Right ventricle myocardium inferior (tissue), 1 donor: Measurements from ENCODE around the gene IGF2. TPM values are rescaled to one million over a fixed set of nuclear protein-coding genes. Genes with fewer than 3 reads are reported as not detected.
"Not testable (repeated sequence)": the region's sequence is repeated elsewhere in the genome, so short reads cannot be mapped to it uniquely, and the experiment has no call there.

ENCODE experiments used
- ATAC-seq: fragments of 200-7000 bp; cut with Tn5 transposase; one replicate; pipeline ENCODE4 v1.9.1; 2020; ENCODE audit warnings: mild to moderate bottlenecking, moderate library complexity
- DNase-seq: peaks from one replicate; pipeline ENCODE4 v3.0.0; 2021; ENCODE audit errors: missing footprints
- intact Hi-C: fragments of 100-400 bp; cut with DNase I; formaldehyde crosslinking; loops from one replicate; pipeline ENCODE4 v1.11.0; 2022
- total RNA-seq: library from RNA; stranded (reverse); fragmentation: NEBNext Ultra II Directional; extraction: Animal tissue kit (Norgen Biotek cat#: 25700); gene quantifications from one replicate; pipeline ENCODE4 v1.2.1, GENCODE V29; 2021
- donor health status: DM: no; HTN: yes; CAD: no; lungs with severe emphysema.

Gene IGF2
- total RNA-seq, 1 donor from 2014 or later, result 80.9 TPM

DNA sequence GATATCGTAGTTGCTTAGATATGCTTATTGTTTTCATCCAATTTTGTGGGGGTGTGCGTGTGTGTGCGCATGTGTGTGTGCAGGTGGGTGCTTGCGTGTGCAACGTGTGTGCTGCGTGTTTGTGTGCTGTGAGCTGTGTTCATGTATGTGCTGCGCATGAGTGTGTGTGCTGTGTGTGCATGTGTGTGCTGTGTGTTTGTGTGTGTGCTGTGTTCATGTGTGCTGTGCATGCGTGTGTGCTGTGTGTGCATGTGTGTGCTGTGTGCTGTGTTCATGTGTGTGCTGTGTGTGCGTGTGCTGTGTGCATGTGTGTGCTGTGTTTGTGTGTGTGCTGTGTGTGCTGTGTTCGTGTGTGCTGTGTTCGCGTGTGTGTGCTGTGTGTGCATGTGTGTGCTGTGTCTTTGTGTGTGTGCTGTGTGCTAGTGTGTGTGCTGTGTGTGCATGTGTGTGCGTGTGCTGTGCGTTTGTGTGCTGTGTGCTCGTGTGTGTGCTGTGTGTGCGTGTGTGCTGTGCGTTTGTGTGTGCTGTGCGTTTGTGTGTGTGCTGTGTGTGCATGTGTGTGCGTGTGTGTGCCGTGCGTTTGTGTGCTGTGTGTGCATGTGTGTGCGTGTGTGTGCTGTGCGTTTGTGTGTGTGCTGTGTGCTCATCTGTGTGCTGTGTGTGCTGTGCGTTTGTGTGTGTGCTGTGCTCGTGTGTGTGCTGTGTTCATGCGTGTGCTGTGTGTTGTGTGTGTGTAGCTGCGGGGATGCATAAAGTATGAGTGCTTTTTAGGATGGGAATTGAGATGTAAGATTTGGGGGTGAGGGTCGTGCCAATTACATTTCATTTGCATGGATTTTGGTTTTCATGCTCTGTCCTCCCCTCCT lies 7.6 kb downstream of the IGF2 start:
- intact Hi-C loops, result no loop called here
- DNase-seq, result no peak
- ATAC-seq, result no peak

DNA sequence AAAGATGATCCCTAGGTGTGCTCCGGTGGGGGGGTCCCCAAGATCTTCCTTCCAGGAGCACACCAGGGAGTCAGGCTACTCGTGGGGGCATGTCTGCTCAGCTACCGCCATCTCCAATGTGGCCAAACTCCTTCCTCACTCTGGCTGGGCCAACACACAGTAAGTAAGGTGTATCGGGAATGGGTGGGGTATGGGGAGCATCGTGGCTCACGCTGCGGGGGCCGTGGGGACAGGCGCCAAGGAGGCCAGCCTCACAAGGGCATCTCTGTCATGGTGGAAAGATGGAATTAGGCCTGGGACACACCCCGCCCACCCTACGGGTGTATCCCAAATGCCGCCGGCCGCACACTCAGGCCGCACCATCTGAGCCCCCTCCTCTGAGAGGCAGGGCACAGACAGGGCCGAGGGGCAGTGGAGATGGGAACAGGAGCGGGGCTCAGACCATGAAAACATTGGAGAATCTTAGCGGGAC lies 8.3 kb downstream of the IGF2 start:
- no peak for ATAC-seq
- intact Hi-C loops, result no loop called here
- DNase-seq, result no peak

DNA sequence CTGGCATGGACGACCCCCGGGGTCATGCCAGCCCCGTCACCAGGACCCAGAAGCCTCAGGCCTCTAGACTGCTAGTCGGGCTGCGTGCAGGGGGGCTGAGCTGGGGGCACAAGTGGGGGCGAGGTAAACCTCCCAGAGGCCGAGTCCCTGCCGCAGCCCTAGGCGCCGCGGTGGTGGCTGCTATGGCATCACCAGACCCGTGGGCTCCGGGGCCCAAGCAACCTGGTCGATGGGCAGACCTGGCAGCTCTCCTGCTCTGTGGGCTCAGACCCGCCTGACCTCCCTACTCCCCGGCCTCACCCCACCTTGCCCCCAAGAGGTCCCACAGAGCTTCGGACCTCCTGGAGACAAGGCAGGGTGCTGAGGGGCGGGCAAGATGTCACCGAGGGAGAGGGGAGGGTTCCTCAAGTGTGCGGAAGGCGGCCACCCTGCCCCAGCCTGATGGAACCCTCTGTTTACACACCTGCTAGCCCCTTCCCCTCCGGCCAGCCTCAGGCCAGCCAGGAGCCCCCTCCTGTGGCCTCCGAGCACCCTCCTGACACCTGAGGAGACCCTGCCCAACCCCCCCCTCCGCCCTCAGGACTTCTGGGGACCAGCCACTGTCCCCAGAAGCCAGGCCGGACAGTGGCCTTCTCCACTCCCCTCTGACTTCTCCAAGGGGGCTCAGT lies 9.4 kb downstream of the IGF2 start:
- no peak for ATAC-seq
- DNase-seq, result no peak
- intact Hi-C loops, result no loop called here

DNA sequence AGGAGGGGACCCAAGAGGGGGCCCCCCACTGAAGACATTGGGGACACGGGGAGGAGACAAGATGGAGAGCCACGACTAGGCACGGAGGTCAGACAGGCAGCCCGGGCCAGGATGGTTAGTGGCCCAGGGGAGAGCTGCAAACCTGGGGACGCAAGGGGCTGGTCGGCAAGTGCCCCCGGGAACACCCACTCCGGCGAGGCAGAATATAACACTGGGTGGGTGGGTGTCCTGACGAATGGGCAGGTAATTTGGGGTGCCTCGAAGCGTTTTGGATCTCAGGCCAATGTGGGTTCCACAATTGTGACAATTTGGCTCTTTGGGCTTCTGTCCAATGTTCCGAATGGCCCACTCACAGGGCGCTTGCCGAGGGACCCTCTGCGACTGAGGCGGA lies 9.9 kb downstream of the IGF2 start:
- DNase-seq, result no peak
- ATAC-seq, result no peak
- intact Hi-C loops, result no loop called here

DNA sequence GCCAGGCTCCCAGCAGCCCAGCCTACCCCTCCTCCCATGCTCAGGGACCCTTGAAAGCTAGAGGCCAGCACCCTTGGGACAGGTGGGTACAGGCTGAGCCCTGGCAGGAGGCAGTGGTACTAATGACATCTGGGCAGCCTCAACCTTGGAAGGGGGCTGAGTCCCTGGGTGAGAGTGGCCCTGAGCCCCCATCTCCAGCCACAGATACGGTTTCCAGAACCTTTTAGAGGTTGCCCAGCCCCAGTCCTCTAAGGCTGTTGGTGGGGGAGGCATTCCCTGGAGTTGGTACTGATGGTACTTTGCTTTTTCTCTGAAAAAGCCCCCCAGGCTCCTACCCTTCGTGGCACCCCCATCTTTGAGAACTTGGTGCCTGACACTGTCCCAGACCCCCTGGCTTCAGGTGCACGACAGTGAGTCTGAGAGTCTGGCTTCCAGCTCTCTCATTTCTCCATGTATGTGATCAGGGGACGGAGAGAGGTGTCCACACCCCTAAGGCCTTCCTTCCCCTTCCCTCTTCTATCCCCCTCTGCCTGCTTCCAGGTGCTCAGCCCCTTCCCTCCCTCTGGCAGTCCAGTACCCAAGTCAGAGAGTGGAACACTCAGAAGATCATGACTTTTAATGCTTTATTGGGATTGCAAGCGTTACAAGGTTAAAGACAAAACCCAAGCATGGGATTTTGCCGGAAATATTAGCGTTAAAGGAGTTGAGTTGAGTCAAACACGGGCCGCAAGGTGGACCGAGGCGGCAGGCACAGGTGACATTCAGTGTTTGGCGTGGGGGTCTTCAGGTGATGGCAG lies 10.5 kb downstream of the IGF2 start:
- ATAC-seq (no peak), DNase-seq (no peak)
- intact Hi-C loops, result no loop called here

DNA sequence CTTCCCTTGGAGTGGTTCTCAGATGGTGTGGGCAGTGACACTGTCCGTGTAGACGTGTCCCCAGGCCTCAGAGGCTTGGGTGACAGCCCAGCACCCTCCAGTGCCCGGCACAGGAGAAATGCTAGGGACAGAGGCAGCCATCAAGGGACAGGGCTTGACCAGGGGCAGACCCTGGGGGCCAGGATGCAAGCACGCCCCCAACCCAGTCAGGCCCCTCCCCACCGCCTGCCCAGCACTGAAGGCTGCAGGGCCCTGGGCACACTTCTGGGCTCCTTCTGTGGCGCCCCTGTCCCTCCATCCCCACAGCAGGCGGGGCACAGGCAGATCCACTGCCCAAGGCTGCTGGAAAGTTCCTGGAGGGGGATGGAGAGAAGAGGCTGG lies 11.1 kb downstream of the IGF2 start:
- ATAC-seq, result no peak

DNA sequence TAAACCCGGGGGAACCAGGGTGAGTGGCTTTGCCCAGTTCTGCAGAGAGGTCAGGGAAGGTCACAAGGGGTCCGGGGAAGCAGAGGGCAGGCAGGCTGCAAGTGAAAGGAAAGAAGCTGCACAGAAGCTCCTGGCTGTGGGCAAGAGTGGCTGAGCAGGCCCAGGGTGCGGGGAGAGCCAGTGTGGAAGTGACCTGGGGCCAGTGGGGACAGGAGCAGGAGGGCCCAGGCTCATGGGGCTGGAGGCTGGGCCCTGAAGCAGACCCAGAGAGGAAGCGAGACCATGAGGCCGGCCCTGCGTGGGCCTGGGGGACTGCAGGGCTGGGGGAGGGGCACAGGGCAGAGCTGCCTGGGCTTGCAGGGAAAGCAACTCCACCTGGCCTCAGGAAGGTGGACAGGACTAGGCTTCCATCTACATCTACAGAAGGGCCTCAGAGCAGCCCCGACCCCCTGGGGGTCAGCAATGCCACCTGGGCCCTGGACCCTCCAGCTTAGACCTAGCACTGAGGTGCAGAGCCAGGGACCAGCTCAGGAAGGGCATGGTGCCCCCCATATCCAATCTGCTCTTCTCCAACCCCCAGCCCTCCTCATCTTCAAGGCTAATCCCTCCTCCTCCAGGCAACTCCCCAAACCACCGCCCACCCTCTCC lies 11.6 kb downstream of the IGF2 start:
- ATAC-seq (no peak), DNase-seq (no peak)
- intact Hi-C loops, result no loop called here

More for the DNA sequence above, 11.1 kb downstream of the IGF2 start:
- intact Hi-C loops, result no loop called here
- no peak for DNase-seq

DNA sequence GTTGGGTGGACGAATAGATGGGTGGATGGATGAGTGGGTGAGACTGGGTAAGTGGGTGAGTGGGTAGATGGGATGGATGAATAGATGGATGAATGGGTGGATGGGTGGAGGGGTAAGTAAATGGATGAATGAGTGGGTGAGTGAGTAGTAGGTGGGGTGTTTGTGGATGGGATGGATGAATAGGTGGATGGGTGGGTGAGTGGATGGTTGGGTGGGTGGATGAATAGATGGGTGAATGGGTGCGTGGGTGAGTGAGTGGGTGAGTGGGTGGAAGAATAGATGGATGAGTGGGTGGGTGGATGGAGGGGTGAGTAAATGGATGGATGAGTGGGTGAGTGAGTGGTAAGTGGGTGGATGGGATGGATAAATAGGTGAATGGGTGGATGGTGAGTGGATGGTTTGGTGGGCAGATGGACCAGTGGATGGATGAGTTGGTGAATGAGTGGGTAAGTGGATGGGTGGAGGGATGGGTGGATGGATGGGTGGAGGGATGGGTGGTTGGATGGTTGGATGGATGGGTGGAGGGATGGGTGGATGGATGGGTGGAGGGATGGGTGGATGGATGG lies 12.6 kb downstream of the IGF2 start:
- intact Hi-C loops, result no loop called here
- no peak for ATAC-seq
- no peak for DNase-seq

DNA sequence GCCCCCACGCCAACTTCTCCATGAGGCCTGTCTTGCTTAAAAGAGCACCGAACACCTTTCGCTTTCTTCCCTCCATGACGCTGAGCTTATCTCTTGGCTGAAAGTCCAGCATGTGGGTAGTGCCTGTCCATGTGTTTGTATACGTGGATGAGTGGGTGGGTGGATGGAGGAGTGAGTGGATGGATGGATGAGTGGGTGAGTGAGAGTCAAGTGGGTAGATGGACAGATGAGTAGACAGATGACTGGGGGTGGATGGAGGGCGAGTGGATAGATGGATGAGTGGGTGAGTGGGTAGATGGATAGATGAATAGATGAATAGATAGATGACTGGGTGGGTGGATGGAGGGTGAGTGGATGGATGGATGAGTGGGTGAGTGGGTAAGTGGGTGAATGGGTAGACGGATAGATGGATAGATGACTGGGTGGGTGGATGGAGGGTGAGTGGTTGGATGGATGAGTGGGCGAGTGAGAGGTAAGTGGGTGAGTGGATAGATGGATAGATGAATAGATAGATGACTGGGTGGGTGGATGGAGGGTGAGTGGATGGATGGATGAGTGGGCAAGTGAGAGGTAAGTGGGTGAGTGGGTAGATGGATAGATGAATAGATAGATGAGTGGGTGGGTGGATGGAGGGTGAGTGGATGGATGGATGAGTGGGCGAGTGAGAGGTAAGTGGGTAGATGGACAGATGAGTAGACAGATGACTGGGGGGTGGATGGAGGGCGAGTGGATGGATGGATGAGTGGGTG lies 14.3 kb downstream of the IGF2 start:
- ATAC-seq, DNase-seq, intact Hi-C loops: not testable (repeated sequence)

DNA sequence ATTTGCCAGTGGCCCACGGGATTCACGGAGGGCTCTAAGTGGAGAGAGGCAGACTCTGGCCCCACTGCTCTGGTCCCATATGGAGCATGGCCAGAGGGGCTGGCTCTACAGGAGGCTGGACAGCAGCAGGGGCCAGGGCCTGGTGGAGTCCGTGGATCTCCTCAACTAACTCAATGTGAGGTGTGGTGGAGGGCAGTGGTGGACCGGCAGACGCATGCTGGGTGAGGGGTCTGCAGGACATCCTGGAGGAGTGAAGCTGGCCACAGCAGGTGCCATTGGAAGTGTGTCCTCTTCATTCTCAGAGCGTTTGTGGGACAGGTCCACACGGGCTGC lies 15.6 kb downstream of the IGF2 start:
- ATAC-seq (no peak), DNase-seq (peak; percentile 45)
- intact Hi-C loops, result no loop called here

DNA sequence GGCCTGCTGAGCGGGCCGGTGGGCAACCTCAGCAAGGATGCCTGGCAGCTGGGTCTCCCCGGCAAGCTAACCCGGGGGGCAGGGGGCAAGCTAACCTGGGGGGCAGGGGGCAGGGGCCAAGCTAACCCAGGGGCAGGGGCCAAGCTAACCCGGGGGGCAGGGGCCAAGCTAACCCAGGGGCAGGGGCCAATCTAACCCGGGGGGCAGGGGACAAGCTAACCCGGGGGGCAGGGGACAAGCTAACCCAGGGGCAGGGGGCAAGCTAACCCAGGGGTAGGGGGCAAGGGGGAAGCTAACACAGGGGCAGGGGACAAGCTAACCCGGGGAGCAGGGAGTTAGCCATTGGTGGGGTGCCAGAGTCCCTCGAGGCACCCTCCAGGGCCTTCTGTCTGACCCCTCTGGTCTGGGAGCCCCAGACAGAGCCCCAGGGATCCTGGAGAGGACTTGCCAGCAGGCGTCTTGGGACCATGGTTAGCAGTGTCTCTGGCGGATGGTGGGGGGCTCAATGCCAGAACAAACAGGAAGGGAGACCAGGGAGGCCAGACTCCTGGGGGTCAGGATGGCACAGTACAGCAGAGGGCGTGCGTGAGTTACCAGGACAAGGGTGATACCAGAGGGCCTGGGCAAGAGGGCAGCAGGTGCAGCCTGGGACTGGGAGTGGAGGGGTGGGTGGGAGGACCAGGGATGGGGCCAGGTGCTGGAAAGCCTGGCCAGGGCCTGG lies 16.1 kb downstream of the IGF2 start:
- DNase-seq, result no peak
- intact Hi-C loops, result no loop called here
- ATAC-seq, result no peak

DNA sequence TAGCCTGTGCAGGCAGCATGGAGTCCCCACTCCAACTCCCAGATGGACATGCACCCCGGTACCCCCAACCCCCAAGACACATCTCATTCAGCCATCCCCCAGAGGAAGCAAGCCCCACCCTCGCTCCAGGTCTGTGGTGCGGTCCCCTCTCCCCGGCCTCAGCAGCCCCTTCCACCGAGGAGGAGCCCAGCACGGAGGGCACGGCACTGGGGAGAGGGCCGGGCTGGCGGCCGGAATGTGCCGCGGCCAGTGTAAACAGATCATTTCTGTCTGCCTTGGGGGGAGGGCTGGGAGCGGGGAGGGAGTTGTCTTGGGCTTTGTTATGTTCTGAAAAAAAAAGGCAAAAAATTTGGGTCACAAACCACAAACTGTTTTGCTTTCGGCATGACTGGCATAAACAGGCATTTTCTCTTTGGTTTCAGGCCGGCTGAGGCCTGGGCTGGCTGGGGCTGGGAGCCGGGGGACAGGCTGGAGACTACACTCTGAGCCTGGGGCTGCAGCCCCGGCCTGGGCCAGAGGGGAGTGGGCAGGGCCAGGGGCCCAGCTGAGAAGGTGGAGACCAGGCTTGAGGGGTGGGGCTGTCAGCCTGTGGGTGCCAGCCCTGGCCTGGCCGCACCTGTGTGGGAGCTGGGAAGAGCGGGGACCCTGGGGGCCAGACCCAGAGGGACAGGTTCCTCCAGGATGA lies 16.8 kb downstream of the IGF2 start:
- intact Hi-C loops, result no loop called here
- ATAC-seq (no peak), DNase-seq (no peak)

DNA sequence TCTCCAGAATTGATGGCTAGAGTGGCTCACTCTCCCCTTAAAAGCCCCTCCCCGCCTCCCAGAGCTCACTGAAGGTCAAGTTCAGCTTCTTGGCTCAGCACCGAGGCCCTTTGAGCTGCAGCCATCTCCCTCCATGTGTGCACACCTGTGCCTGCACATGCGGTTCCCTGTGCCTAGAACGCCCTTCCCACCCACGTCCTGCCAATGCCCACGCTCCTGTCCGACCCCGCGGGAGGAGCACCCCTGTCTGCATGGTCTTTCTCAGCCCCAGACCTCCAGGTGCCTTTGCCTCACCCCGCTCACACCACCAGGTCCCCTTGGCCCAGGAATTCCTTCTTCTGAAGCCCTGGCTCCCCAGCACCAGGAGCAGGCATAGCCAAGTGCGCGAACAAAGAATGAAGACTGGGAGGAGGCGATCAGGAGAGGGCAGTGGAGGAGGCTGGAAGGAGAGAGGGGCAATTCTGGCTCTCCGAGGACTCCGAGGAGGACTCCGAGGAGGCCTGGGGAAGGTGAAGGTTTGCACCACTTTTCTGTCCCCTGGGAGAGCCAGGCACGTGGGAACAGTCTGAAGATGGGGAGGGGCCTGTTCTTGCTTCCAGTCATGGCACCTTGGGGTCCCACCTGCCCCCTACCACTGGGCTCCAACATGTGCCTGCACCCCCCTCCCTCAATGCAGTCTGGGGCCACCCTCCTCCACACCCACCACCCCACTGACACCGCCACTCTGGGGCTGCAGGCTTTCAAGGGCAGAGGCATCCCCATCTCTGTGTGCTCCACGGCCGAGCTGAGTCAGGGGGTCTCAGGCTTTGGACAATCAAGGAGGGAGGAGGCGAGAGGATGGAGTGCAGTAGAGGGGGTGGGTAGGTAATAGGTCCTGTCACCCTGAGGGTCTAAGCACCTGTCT lies 17.7 kb downstream of the IGF2 start:
- no peak for ATAC-seq
- intact Hi-C loops, result no loop called here

DNA sequence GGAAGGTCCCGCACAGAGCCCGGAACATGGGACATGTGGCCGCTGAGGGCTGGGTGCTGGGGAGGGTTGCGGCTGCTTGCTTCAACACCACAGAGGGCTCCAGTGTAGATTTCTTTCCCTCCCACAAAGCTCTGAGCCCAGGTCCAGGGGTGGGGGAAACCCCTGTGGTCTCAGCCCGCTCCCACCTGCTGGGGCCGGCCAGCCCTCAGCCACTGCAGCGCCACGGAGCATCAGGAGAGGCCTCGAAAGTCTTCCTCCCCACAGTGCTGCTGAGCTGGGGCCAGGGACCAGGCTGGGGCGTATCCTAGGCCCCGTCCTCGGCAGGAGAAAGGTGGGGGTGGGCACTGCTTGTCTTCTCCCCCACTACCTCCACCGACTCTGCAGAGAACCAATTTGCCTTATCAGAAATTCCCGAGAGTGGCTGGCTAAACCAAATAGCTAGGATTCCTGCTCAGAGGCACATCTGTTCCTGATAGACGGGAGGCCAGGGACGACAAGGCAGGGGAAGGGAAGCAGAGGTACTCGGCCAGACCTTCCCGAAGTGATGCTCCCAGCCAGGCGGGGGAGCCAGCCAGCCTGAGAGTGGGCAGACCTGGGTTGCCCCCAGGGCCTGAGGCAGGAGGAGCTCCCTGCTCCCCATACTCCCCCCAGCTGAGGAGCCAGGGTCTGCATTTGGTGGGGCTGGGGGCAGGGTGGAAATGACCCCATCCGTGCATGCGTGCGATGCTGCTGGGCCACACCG lies 18.7 kb downstream of the IGF2 start:
- ATAC-seq, result no peak
- intact Hi-C loops, result no loop called here
- DNase-seq, result no peak

More for the DNA sequence above, 17.7 kb downstream of the IGF2 start:
- no peak for DNase-seq

DNA sequence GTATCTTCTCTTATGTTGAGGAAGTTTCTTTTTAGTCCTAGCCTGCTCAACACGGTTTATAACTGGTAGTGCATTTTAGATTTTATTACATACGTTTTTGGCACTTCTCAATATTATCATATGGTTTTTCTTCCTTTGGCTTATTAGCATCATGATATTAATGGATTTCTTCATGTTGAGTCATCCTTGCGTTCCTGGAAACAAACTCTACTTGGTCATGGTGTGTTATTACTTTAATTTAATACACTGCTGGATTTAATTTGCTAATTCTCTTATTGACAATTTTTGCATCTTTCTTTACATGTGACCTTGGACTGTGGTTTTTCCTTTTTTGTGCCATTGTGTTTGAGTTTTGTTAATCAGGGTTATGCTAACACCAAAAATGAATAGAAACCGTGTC lies 20.5 kb downstream of the IGF2 start:
- ATAC-seq (no peak), DNase-seq (no peak)
- intact Hi-C loops, result no loop called here
